ENCODE data around the gene RNF5. TPM values are rescaled to one million over a fixed set of nuclear protein-coding genes. Genes with fewer than 3 reads are reported as not detected.

The RNF5 gene
- total and polyA plus RNA-seq, 9 of the 15 experiments (the other 6 are each of a cell fraction or from before 2014, with no cell fraction given) = 62.2 to 245 (median 129) TPM

DNA sequence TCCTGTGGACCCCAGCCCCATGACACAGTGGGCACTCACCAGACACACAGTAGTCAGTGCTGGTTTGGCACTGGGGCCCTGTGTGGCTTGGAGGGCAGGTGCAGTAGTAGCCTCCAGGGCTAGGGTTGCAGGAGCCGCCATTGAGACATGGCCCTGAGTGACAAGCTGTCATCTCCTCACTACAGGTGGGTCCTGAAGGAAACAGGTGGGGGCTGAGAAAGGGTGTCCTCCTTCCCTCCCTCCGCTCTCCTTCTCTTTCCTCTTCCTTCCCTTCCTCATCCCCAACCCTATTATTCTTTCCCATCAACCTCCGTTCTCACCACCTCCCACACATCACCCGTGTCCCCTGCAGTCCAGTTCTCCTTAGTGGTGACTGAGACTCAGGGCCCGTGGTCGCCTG is 35.4 kb downstream of the RNF5 start:
- POLR2A ChIA-PET = interaction anchor here (0.6 to 2.6 kb wide), 2 partner anchors 18 to 264 kb away, joined by 3 to 9 read pairs; no protein-coding TSS in a partner anchor
- WGBS (ENCODE audit: insufficient coverage, low coverage, missing lambda C conversion rate) = 22% methylated on average over 6 of the region's 6 CpGs
- no peaks in the 10 kb centered on the region for H3K36me3 ChIP-seq (ENCODE audit: control insufficient read depth, insufficient read depth, low read length)
- H4K20me1 ChIP-seq (replicated peaks; ENCODE audit: control insufficient read depth, insufficient read depth, low read length) = no peaks in the 10 kb centered on the region
- H3K9me1 ChIP-seq (ENCODE audit: control insufficient read depth, insufficient read depth, low read length) = no peaks in the 10 kb centered on the region
- CTCF ChIA-PET (ENCODE audit: low intra/inter-chr PET ratio) = no interaction called here
- in situ Hi-C loops (cut with MboI) (no loop called here), intact Hi-C loops (cut with micrococcal nuclease) (no loop called here)
- H2AFZ ChIP-seq (ENCODE audit: low read depth, low read length) = 0 out of 2 replicates have a peak overlapping the region, but pooled peaks have one; percentile 12
- FAIRE-seq (no peak), ATAC-seq (no peak), DNase-seq (ENCODE audit: extremely low read depth in 1 of 4, low spot score in 3 of 4) (no peak)
- H3K4me3 ChIP-seq = no peak overlapping the region
- peaks cover 10 to 18% of the 10 kb centered on the region in 2 experiments; a peak in 4 of 5 replicates for H3K4me1 ChIP-seq (replicated peaks in 1 of 2; ENCODE audit: control insufficient read depth in 2 of 2, insufficient read depth in 2 of 2, low read length in 2 of 2)
- H3K9me3 ChIP-seq (replicated peaks; ENCODE audit: control insufficient read depth, insufficient read depth, low read depth, low read length) = no peaks in the 10 kb centered on the region
- no peaks in the 10 kb centered on the region for H3K79me2 ChIP-seq (ENCODE audit: control insufficient read depth, insufficient read depth, low read length)
- peak overlapping the region in 1 of 2 experiments; percentile 31; a peak in 1 of 4 replicates for H3K9ac ChIP-seq (ENCODE audit: insufficient read depth in 1 of 2, low read depth in 2 of 2, low read length in 2 of 2)
- no peak overlapping the region for H3K27ac ChIP-seq (ENCODE audit: extremely low read depth, low read depth, low read length)
- no TSS peak for BruUV-seq (replicated peaks)
- peaks cover 0 to 19% of the 10 kb centered on the region in 2 experiments; a peak in 2 of 5 replicates for H3K27me3 ChIP-seq (ENCODE audit: control insufficient read depth in 2 of 2, insufficient read depth in 2 of 2, low read length in 2 of 2)
- H3K4me2 ChIP-seq (ENCODE audit: insufficient read depth, low read length) = no peak overlapping the region
- TF ChIP-seq PTTG1 (tag; IDR thresholded peaks at IDR 0.05; ENCODE audit: low read depth) = no peak
- TF ChIP-seq EGR1 (conservative IDR thresholded peaks at IDR 0.05) = no peak
- TF ChIP-seq CEBPB (tag; IDR thresholded peaks at IDR 0.05) = no peak
- no peak for TF ChIP-seq CHD7 (IDR thresholded peaks at IDR 0.05; ENCODE audit: low read depth, low read length)
- no peak for TF ChIP-seq TAF1 (IDR thresholded peaks at IDR 0.05; ENCODE audit: control insufficient read depth, extremely low read depth, insufficient read depth, low read length, severe bottlenecking)
- no peak for TF ChIP-seq KDM1A (IDR thresholded peaks at IDR 0.05)
- TF ChIP-seq POU5F1 (IDR thresholded peaks at IDR 0.05; ENCODE audit: borderline replicate concordance, low read depth, low read length, partially characterized antibody) = no peak
- TF ChIP-seq ZNF316 (IDR thresholded peaks at IDR 0.05) = no peak
- TF ChIP-seq, protein P1, sequence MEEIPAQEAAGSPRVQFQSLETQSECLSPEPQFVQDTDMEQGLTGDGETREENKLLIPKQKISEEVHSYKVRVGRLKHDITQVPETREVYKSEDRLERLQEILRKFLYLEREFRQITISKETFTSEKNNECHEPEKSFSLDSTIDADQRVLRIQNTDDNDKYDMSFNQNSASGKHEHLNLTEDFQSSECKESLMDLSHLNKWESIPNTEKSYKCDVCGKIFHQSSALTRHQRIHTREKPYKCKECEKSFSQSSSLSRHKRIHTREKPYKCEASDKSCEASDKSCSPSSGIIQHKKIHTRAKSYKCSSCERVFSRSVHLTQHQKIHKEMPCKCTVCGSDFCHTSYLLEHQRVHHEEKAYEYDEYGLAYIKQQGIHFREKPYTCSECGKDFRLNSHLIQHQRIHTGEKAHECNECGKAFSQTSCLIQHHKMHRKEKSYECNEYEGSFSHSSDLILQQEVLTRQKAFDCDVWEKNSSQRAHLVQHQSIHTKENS (CRISPR knock-in tag; IDR thresholded peaks at IDR 0.05) = no peak
- TF ChIP-seq U2AF2 (optimal IDR thresholded peaks at IDR 0.05; ENCODE audit: low read depth, low read length) = no peak
- TF ChIP-seq KLF10 (CRISPR knock-in tag; IDR thresholded peaks at IDR 0.05) = no peak
- TF ChIP-seq ZKSCAN3 (CRISPR knock-in tag; IDR thresholded peaks at IDR 0.05) = no peak

Data from K562 (cell line).